ENCODE measurements around the gene OSBPL10.

Gene OSBPL10

GRCh38 chr3:31729082-31729481 lies 252.0 kb downstream of the OSBPL10 start:
- no peak for DNase-seq

GRCh38 chr3:31728403-31728802 lies 252.7 kb downstream of the OSBPL10 start:
- no peak for DNase-seq

GRCh38 chr3:31725976-31726375 lies 255.1 kb downstream of the OSBPL10 start:
- DNase-seq, result no peak

GRCh38 chr3:31725568-31725967 lies 255.5 kb downstream of the OSBPL10 start:
- no peak for DNase-seq

DNA sequence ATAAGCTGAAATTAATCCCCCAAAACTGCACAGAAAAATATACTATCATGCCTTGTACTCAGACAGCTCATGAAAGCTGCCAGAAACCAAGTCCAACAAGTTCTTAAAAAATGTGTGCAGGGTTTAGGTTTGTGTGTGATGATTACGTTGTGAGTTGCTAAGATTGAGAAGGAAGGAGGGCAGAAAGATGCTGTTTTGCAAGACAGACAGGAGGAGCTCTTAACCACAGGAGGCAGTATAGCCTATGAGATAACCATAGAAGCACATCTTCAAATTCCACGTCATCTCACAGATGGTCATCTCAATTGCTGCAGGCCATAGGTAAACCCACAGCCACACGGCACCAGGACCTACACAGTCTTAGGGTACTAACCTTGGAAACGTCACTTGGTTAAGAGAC lies 256.4 kb downstream of the OSBPL10 start:
- no peak for DNase-seq

DNA sequence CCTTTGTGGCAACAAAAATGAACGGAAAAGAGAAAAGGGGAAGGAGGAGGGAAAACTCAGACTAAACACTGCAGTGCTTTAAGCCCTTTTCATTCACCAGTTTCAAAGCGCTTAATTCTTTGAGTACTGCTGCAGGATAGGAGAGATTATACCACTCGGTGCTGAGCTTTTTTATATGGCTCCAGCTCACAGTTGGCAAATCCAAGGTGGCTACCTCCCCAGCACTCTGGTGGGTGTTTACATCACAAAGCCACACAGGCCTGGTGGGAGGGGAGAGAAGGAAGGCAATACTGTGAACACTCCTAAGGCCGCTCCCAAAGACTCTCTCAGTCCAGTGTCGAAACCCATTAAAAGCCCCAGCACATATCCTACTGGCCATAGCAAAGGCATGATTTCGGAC lies 256.9 kb downstream of the OSBPL10 start:
- DNase-seq, result no peak

GRCh38 chr3:31723701-31724100 lies 257.4 kb downstream of the OSBPL10 start:
- DNase-seq, result no peak

- DNase-seq, result no peak
These were observed 259.4 kb downstream of the OSBPL10 start for GRCh38 chr3:31721676-31722075.

DNA sequence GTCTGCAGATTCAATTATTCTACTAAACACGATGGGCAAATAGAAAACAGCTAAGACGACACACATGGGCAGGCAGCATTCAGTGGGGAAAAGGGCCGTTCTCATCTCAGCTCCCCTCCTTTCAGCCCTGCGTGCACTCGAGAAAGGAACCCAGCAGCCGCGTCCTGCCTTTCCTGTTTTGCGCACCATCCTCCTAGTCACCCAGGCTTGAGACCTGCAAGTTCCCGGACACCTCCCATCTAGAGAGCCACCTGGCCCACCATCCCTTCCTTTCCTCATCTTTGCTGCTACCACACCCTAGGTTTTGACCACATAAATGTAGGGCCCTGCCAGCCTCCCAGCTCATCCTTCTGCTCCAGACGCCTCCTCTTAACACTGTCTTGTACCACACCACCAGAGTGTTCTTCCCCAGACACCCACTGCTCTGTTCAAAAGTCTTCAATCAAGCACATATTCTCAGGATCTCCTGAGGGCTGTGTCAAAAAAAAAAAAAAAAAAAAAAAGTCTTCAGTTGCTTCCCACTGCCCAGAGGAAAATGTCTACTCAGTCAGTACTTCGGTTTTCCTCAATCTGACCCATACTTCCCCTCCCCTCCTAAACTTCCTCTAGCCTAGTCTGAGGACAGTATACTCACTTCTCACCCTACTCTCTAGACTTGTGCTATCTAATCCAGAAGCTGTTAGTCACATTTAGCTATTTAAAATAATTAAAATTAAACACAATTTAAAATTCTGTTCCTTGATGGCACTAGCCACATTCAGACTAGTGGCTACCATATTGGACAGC lies 266.4 kb downstream of the OSBPL10 start:
- no peak for DNase-seq

GRCh38 chr3:31713816-31714215 lies 267.2 kb downstream of the OSBPL10 start:
- DNase-seq, result no peak

- no peak for DNase-seq
These were observed 270.8 kb downstream of the OSBPL10 start for GRCh38 chr3:31710123-31710803.

DNA sequence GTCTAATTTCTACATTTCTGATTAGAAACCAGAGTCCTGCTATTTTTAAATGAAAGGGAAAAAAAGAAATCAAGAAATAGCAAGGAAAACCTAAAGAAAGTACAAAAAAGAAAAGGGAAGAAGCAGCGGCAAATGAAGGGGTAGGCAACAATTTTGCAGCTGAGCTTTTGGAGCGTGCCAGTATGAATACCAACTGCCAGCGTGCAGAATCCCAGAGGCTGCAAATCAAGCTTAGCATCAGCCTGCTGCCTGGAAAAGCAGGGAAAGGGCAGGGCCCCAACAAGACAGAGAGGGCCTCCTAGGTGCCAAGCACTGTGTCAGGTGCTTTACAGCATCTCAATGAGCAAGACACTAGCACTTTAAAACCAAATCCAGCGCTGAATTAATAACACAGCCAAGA lies 271.5 kb downstream of the OSBPL10 start:
- DNase-seq, result no peak

GRCh38 chr3:31709005-31709404 lies 272.1 kb downstream of the OSBPL10 start:
- no peak for DNase-seq

DNA sequence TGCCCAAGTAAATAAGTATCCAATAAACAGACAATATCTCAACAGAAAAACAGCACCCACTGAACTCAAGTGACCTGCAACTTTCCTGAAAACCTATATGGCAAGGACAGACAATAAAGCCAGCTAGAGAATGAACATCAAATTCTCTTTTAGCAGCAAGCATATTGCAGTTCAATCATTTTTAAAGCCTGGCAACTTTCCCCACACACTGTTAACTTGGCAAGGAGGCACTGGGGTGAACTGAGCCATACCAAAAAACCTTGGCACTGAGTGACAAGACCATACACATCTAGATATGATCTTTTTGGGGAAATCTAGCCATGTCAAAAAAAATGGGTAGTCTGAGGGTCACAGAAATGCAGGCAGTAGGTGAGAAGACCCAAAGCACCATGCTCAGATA lies 273.8 kb downstream of the OSBPL10 start:
- no peak for DNase-seq

GRCh38 chr3:31705736-31706135 lies 275.3 kb downstream of the OSBPL10 start:
- DNase-seq, result no peak

DNA sequence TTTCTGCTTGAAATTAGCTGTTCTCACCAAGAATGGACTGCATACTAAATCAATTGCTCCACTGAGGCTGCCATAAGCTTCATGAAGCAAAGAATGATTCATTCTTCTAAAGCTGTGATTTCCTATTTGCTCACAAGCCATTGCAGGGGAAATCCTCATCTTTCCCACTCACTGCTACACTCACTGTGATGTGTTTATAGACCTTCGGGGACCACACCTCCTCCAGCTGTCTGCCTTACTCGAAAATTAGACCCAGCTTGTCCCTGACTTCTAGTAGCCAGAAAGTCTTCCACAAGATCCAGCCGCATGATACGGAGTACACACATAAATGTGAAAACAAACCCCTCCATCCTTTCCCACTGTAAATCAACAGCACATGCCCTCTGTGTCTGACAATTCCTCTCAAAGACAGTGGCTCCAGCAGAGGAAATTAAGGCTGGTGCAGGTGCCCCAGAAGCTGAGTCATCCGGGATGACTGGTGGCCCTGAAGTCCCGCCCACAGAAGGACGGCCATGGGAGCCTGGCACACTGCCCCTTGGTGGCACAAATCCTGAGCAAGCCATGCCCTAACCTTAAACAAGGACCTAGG lies 276.4 kb downstream of the OSBPL10 start:
- no peak for DNase-seq

DNA sequence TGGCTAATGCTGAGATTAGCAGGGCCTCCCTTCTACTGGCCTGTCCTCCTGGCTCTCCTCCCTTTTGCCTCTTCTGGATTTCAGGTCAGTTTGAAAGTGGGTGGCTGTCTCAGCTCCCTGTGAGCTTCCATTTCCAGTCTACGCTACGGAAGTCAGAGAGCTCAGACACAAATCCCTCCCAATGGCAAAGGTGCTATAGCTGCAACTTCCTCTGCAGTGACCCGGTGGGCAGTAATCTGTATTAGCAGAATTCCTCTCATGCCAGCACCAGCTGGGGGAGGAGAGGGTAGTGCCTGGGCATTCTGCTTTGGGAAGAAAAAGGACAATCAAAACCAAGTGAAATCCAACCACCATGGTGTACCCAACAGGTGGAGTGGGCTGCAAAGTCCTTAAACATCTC lies 276.9 kb downstream of the OSBPL10 start:
- no peak for DNase-seq

GRCh38 chr3:31701286-31701685 lies 279.8 kb downstream of the OSBPL10 start:
- DNase-seq, result no peak

DNA sequence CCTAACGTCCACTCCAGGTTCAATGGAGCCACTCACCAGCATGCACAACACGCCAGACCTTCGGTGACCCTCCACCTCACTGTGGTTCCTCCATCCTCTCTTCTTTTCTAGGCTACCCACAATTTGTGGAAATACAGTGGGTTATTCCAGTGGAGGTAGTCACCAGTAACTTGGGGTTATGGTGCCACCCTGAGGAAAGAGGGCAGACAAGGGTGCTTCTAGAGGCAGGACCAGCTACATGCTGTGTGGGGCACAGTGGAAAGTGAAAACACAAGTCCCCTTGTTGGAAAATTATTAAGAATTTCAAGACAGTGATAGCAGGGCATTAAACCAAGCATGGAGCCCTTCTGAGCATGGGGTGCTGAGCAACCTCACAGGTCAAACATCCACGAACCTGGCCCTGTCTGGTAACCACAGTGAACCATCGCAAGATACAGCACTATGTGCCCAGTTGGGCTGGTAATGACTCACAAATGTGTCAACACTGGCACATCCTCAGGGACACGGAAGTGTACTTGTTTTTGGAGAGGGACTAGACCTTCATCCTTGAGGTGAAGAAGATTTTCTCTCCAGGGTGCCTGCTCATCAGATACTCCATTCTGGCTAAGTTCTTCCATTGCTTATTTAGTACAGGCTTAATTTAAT lies 281.6 kb downstream of the OSBPL10 start:
- no peak for DNase-seq

GRCh38 chr3:31696815-31697548 lies 284.1 kb downstream of the OSBPL10 start:
- no peak for DNase-seq

DNA sequence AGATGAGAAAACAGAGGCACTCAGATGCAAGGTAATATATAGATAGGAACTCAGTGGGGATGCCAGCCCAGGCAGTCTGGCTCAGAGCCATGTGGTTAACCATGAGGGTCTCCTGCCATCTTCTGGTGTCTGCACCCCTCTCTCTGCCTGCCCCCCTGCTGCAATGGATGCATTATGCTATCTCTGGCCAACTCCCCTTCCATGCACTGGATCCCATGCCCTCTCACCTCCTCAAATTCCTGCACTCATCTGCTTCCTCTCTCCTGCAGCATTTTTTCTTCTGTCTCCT lies 285.1 kb downstream of the OSBPL10 start:
- DNase-seq, result no peak

- DNase-seq, result no peak
These were observed 285.6 kb downstream of the OSBPL10 start for GRCh38 chr3:31695280-31696008.

All from effector CD4-positive, alpha-beta T cell (primary cell).